GM23338 (cell line): ENCODE data around the gene SSTR1.

ENCODE experiments used
- CREB1 ChIP-seq: fragments of 250-450 bp; sonication (Bioruptor Pico); IDR thresholded peaks from 2 replicates; pipeline ENCODE4 v1.5.0; 2020; ENCODE audit warnings: low read depth, mild to moderate bottlenecking, moderate library complexity
- EZH2 ChIP-seq: fragments of 200-600 bp; sonication (generic); IDR thresholded peaks from one replicate; pipeline ENCODE4 v1.8.0; 2017; ENCODE audit warnings: antibody characterized with exemption, mild to moderate bottlenecking, low read depth; ENCODE audit not compliant: unreplicated experiment
- EZH2phosphoT487 ChIP-seq: fragments of 200-600 bp; sonication (generic); IDR thresholded peaks from one replicate; pipeline ENCODE4 v1.8.1; 2018; ENCODE audit warnings: antibody characterized with exemption; ENCODE audit not compliant: unreplicated experiment
- JUNB ChIP-seq: IDR thresholded peaks from one replicate; pipeline ENCODE4 v1.6.1; 2016; ENCODE audit warnings: antibody characterized with exemption; ENCODE audit not compliant: unreplicated experiment
- POLR2AphosphoS5 ChIP-seq: IDR thresholded peaks from 2 replicates; pipeline ENCODE4 v1.6.1; 2016; ENCODE audit warnings: antibody characterized with exemption, low read depth
- ZNF331 ChIP-seq: fragments of 250-450 bp; sonication (Bioruptor Pico); IDR thresholded peaks from 2 replicates; pipeline ENCODE4 v1.5.0; 2020; ENCODE audit warnings: low read depth, mild to moderate bottlenecking, moderate library complexity
- TF ChIP-seq, protein P1 (sequence below), 2 experiments: fragments of 200-600 bp in 1 of 2; sonication (generic) in 1 of 2; conservative IDR thresholded peaks; 2 replicates each; pipeline versions ENCODE4 v1.5.1 to v1.6.1; 2016 to 2017; ENCODE audit warnings: antibody characterized with exemption in 2 of 2, low read depth in 2 of 2, mild to moderate bottlenecking in 2 of 2, moderate library complexity in 1 of 2
- TF ChIP-seq, protein P2 (sequence below): IDR thresholded peaks from one replicate; pipeline ENCODE4 v1.6.1; 2018; ENCODE audit warnings: antibody characterized with exemption; ENCODE audit not compliant: unreplicated experiment

DNA sequence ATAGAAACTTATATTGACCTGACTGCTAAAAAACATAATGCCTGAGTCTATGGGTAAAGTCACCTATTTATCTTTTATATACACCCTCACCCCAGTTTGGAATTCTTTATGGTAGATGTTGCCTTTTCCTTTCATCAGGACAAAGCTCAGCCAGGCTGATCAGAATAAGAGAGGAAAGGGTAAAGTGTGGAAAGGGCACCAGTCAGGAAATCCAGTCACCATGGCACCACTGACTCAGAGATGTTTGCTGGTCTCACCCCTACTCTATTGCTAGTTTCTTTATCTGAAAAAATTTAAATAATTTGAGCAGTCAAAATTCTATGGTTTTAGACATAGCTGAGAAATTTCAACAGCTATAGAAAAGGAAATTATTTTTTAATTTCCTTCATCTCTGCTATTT lies 49.2 kb upstream of the SSTR1 start:
- TF ChIP-seq, protein P1, sequence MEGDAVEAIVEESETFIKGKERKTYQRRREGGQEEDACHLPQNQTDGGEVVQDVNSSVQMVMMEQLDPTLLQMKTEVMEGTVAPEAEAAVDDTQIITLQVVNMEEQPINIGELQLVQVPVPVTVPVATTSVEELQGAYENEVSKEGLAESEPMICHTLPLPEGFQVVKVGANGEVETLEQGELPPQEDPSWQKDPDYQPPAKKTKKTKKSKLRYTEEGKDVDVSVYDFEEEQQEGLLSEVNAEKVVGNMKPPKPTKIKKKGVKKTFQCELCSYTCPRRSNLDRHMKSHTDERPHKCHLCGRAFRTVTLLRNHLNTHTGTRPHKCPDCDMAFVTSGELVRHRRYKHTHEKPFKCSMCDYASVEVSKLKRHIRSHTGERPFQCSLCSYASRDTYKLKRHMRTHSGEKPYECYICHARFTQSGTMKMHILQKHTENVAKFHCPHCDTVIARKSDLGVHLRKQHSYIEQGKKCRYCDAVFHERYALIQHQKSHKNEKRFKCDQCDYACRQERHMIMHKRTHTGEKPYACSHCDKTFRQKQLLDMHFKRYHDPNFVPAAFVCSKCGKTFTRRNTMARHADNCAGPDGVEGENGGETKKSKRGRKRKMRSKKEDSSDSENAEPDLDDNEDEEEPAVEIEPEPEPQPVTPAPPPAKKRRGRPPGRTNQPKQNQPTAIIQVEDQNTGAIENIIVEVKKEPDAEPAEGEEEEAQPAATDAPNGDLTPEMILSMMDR (conservative IDR thresholded peaks at IDR 0.05; ENCODE audit: low read depth in 2 of 2) = no peak
- TF ChIP-seq EZH2phosphoT487 = no peak
- TF ChIP-seq POLR2AphosphoS5 = no peak
- no peak for TF ChIP-seq EZH2
- TF ChIP-seq, protein P2, sequence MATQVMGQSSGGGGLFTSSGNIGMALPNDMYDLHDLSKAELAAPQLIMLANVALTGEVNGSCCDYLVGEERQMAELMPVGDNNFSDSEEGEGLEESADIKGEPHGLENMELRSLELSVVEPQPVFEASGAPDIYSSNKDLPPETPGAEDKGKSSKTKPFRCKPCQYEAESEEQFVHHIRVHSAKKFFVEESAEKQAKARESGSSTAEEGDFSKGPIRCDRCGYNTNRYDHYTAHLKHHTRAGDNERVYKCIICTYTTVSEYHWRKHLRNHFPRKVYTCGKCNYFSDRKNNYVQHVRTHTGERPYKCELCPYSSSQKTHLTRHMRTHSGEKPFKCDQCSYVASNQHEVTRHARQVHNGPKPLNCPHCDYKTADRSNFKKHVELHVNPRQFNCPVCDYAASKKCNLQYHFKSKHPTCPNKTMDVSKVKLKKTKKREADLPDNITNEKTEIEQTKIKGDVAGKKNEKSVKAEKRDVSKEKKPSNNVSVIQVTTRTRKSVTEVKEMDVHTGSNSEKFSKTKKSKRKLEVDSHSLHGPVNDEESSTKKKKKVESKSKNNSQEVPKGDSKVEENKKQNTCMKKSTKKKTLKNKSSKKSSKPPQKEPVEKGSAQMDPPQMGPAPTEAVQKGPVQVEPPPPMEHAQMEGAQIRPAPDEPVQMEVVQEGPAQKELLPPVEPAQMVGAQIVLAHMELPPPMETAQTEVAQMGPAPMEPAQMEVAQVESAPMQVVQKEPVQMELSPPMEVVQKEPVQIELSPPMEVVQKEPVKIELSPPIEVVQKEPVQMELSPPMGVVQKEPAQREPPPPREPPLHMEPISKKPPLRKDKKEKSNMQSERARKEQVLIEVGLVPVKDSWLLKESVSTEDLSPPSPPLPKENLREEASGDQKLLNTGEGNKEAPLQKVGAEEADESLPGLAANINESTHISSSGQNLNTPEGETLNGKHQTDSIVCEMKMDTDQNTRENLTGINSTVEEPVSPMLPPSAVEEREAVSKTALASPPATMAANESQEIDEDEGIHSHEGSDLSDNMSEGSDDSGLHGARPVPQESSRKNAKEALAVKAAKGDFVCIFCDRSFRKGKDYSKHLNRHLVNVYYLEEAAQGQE = no peak
- TF ChIP-seq ZNF331 (CRISPR knock-in tag) = no peak
- TF ChIP-seq CREB1 (CRISPR knock-in tag) = no peak
- TF ChIP-seq JUNB = no peak
